GOT3 (cell line): ENCODE results near the gene AHSP.
"Not testable (repeated sequence)": the region's sequence is repeated elsewhere in the genome, so short reads cannot be mapped to it uniquely, and the experiment has no call there.

Experiments
- DNase-seq: peaks from one replicate; lab custom pipeline; 2025; ENCODE audit warnings: mixed read lengths; lab: John Stamatoyannopoulos, UW

Gene AHSP, protein sequence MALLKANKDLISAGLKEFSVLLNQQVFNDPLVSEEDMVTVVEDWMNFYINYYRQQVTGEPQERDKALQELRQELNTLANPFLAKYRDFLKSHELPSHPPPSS

DNA sequence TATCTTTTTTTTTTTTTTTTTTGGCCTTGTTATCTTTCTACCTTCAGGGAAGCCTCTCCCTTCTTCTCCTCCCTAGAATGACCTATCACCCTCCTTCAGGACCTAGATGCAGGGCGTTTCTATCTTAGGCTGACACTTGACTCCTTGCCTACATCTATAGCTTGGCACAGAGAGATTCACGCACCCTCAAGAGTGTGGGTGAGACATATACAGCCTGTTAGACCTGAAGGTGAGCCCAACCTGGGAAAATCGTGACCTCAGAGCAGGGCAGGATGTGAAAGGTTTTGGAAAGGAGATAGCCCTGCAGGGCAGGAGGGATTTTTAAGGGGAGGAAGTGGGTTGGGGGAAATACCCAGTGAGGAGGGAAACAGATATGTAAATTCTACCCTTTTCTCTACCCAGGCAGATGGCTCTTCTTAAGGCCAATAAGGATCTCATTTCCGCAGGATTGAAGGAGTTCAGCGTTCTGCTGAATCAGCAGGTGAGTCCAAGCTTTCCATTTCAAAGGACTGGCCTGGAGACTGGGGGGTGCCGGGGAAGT, at the start of gene AHSP:
Gene AHSP (plus strand): TSS at position 167 of the 541 bp plus-strand sequence. CDS start 240 bp downstream, at position 407.
- no peak for DNase-seq

DNA sequence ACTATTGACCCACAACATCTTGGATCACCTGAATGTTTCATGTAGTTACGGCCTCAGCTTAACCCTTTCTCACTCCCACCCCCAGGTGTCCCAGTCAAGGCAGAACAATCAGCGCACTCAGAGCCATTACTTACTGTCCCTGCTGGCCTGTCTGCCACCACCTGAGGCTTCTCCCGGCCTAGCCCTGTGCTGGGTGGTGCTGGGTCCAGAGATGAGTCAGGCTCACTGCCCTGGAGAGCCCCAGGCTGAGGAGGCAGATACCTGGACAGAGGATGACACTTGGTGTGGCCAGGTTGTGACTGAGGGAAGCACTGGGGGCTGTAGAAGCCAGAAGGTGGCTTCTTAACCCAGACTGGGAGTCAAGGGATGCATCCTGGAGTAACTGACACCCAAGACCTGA, 48.7 kb upstream of the AHSP start:
- no peak for DNase-seq

DNA sequence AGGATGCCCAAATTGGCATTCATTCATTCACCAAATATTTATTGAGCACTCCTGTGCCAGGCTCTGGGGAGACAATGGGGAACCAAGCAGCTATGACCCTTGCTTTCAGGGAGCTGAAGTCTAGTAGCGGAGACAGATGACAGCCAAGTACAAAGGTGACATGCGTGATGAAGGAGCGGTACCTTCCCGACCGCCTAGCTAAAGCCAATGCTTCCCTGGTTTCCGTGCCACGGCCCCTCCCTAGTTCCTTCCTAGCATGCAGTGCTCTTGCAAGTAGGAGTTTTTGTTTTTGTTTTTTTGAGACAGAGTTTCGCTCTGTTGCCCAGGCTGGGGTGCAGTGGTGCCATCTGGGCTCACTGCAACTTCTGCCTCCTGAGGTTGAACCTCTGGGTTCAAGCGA, 47.9 kb upstream of the AHSP start:
- DNase-seq, result no peak

DNA sequence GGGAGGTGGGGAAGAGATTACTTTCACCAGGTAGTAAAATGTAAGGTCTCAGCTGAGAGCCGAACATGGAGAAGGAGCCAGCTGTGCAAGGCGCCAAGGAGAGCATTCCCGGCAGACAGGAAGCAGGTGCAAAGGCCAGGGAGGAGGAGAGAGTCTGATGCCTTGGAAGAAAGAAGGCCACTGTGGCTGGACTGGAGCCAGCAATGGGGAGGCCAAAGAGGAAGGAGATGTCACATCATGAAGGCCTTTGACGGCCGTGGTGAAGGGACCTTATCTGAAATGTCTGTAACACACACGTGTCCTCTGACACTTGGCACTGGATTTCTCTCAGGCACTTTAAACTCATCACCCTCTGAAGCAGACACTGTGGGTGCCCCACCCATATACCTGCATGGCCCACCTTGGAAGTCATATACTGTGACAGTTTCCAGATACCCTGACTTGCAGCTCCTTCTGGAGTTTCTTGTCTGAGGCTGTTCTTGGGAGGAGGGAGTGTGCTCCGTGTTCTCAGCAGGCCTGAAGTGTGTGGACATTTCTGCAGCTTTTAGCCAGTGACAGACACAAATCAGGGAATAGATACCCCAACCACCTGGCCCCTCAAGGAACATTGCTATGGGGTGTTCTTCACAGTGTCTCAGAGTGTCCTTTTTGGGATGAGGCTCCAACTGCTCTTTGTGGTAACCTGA, 46.7 kb upstream of the AHSP start:
- DNase-seq, result no peak

DNA sequence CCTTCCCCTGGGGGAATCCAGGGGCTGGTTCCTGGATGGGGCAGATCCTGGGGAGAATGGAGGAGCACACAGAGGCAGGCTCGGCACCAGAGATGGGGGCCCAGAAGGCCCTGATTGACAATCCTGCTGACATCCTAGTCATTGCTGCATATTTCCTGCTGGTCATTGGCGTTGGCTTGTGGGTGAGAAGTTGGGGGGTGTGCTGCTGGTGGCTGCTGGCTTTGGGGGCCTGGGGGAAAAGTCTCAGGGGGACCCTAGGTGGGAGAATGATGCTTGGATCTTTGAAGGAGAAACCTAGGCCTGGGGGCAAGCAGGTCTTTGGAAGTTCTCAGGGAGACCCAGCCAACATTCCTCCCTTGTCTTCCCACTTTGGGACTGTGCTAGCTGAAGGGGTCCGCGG, 44.6 kb upstream of the AHSP start, which contains the start of gene SLC5A2:
Gene SLC5A2 (plus strand): TSS at position 43 of the 400 bp plus-strand sequence. CDS start 14 bp downstream, at position 57.
- no peak for DNase-seq

DNA sequence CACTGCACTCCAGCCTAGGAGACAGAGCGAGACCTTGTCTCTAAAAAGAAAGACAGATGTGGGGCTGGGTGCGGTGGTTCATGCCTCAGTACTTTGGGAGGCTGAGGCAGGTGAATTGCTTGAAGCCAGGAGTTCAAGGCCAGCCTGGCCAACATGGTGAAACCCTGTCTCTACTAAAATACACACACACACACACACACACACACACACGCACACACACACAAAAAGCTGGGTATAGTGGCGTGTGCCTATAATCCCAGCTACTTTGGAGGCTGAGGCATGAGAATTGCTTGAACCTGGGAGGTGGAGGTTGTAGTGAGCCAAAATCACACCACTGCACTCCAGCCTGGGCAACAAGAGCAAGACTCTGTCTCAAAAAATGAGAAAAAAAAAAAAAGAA, 43.7 kb upstream of the AHSP start:
- not testable (repeated sequence) for DNase-seq

DNA sequence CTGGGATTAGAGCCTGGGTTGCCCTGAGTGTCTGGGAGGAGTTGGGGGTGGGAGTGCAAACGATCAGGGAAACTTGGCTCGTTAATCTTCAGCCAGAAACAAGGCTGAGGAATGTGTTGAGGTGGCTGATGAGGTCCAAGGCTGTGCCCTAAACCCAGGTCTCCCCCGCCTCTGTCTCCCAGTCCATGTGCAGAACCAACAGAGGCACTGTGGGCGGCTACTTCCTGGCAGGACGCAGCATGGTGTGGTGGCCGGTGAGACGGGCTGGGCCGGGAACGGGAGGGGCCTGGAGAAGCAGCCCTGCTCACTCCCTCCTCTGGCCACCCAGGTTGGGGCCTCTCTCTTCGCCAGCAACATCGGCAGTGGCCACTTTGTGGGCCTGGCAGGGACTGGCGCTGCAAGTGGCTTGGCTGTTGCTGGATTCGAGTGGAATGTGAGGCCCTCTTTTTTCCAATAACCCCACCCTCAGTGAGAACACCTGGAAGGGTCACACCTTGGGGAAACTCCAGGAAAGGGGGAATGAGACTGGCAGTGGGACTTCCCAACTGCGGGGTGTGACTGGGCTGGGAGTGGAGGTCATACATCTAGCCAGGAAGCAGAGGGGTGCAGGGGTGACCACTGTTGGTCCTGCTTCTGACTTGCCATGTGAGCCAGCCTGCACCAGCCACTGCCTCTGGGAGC, 43.1 kb upstream of the AHSP start:
- DNase-seq, result no peak

DNA sequence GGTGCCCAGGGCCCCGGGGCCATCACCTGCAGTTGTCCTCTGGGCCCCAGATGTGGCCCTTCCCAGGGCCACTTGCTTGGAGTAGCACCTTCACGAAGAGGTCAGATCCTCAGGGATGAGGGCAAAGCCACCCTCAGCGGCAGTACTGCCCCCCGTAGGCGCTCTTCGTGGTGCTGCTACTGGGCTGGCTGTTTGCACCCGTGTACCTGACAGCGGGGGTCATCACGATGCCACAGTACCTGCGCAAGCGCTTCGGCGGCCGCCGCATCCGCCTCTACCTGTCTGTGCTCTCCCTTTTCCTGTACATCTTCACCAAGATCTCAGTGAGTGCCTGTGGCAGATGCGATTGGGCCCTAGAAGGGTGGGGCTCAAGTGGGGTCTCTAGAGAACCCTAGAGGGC, 42.1 kb upstream of the AHSP start:
- DNase-seq, result no peak

DNA sequence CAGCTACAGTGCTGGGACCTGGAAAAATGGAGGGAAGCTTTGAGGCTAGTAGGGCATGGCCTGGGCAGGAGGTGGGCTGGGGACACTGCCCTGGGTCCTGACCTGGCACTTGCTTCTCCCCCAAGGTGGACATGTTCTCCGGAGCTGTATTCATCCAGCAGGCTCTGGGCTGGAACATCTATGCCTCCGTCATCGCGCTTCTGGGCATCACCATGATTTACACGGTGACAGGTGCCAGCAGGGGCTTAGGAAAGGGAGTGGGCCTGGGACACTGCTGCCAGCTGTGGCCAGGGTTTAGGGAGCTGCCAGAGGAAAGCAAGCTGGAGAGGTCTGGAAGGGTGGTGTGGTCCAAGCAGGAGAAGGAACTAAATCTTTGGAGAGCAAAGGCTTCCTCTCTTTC, 41.7 kb upstream of the AHSP start:
- DNase-seq, result no peak

DNA sequence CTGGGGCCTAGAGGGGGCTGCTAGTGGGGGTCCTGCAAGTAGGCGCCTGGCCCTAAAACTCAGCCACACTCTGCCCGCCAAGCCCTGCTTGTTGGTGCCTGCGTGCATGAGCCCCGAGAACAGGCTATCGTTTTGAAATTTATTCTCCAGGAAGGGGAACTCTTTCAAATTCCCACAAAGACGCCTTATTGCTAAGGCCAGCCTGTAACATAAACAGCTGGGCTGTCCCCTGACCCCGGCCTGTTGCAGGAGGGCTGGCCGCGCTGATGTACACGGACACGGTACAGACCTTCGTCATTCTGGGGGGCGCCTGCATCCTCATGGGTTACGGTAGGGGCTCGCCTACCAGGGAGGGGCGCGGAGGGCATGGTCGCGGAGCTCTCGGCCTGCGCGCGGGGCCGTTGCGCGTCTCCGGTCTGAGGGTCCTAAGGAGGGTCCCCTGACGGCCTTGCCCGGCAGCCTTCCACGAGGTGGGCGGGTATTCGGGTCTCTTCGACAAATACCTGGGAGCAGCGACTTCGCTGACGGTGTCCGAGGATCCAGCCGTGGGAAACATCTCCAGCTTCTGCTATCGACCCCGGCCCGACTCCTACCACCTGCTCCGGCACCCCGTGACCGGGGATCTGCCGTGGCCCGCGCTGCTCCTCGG, 40.5 kb upstream of the AHSP start:
- no peak for DNase-seq

DNA sequence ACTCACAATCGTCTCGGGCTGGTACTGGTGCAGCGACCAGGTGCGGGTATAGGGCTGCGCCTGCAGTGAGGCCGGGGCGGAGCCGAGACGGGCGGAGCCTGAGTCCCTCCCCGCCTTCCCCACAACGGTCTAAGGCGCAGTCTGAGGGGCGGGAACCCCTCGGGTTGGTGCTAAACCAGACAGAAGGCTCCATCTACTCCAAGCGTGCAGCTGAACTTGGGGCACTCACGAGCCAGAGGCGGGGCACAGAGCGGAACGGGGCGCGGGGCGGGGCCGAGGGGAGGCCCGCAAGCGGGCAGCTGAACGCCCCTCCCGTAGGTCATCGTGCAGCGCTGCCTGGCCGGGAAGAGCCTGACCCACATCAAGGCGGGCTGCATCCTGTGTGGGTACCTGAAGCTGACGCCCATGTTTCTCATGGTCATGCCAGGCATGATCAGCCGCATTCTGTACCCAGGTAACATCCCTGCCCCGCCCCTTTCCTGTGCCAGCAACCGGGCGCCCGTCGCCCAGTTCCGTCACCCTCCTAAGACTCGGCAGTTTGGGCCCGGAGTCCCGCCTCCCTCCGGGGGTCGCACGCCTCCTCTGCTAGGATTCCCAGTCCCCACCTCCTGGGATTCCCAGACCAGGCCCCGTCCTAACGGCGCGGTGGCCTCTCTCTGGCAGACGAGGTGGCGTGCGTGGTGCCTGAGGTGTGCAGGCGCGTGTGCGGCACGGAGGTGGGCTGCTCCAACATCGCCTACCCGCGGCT, 39.8 kb upstream of the AHSP start:
- DNase-seq, result no peak

DNA sequence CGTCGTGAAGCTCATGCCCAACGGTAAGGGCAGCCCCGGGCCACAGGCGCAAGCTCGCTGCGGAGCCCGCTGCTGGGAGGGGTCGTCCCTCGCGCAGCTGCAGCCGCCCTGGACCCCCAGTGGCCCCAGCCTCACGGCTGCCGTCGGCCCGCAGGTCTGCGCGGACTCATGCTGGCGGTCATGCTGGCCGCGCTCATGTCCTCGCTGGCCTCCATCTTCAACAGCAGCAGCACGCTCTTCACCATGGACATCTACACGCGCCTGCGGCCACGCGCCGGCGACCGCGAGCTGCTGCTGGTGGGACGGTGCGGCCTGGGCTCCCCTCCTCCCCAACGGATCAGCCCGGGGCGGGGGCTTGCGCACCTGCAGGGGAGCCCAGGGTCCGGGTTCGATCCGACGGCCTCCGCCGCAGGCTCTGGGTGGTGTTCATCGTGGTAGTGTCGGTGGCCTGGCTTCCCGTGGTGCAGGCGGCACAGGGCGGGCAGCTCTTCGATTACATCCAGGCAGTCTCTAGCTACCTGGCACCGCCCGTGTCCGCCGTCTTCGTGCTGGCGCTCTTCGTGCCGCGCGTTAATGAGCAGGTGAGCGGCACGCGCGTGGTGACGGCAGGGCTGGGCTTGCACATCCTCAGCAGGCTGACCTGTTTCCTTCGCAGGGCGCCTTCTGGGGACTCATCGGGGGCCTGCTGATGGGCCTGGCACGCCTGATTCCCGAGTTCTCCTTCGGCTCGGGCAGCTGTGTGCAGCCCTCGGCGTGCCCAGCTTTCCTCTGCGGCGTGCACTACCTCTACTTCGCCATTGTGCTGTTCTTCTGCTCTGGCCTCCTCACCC, 39.0 kb upstream of the AHSP start:
- DNase-seq, result no peak

DNA sequence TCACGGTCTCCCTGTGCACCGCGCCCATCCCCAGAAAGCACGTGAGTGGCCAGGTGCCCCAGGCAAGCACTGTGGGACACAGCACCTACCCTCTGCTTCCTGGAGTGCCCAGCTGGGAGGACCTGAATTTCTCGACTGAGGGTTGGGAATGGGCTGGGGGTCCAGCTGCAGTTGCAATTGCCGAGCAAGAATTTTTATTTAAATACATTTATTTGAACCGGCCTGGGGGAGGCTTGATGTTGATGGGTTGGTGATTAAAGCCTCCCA, 38.5 kb upstream of the AHSP start:
- DNase-seq, result no peak

DNA sequence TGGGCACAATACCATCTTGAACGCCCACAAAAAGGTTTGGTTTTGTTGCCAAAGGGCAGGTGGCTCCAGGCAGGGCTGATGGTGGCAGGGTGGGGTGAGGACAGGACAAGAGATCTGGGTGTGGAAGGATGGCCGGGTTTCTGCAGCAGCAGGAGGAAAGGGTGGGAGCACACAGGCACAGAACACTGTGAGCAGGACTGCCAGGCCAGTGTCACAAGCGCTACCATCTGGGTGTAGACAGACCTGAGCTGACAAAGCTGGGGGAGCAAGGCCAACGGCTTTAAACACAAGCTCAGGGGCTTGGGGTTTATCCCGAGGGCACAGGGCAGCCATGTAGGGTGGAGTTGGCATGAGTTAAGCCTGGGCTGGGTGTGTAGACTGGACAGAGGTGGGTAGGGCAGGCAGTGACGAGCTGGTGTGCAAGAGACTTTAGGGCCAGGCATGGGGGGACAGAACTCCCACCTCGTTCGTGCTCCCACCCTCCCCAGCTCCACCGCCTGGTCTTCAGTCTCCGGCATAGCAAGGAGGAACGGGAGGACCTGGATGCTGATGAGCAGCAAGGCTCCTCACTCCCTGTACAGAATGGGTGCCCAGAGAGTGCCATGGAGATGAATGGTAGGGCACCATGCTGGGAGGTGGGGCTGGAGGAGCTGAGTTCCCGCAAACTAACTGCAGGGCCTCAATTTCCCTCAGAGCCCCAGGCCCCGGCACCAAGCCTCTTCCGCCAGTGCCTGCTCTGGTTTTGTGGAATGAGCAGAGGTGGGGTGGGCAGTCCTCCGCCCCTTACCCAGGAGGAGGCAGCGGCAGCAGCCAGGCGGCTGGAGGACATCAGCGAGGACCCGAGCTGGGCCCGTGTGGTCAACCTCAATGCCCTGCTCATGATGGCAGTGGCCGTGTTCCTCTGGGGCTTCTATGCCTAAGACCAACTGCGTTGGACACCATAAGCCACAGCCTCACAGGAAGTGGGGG, 37.8 kb upstream of the AHSP start:
- DNase-seq, result no peak

DNA sequence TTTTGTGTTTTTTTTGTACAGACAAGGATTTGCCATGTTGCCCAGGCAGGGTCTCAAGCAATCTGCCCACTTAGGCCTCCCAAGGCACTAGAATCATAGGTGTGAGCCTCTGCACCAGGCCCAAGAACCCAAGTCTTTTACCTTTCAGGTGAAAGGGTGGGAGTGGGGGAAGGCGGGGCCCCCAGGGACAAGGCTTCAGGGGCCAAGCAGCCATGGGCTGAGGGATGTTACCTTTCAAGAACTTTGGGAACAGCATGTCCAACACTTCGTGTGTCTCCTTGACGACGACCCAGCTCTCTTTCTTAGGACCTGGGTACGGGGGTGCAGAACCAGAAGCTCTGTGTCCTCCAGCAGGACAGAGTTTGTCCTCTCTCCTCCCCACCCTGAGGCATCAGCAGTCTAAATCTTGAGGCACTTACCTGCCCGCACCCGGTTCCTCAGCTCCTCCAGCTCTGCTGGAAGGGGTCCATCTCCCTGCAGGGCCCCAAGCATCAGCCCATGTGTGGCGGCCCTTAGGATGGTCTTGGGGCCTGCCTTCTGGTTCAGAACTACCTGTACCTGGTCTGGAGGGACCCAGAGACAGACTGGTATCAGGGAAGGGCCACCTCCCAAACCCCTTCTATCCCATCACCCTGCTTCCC, 35.8 kb upstream of the AHSP start:
- DNase-seq, result no peak

DNA sequence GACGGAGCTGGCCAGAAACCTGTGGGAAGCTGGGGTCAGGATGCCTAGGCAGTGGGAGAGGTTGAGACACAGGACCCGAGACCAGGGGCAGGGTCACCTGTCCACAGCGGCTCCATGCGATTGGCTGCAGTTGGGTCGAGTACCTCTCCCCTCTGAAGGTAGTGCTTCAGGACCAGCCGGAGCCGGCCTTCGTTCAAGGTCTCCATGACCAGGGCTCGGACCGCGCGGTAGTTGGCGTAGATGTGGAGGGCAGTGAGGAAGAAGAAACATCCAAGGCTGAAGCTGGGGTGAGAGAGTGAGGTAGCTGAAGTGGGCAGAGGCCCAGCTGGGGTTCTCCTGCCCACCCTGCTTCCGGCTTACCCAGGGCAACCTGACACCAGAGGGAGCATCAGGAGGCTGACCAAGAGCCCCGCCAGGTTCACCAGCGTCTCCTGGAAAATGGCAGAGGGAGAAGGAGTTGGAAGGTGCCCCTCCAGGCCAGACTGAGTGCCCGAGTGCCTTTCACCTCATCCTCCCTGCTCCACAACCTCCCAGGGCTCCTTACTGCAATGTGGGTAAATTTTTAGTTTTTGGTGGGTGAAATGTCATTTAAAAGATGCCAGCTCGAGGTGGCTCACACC, 34.1 kb upstream of the AHSP start:
- DNase-seq, result no peak

DNA sequence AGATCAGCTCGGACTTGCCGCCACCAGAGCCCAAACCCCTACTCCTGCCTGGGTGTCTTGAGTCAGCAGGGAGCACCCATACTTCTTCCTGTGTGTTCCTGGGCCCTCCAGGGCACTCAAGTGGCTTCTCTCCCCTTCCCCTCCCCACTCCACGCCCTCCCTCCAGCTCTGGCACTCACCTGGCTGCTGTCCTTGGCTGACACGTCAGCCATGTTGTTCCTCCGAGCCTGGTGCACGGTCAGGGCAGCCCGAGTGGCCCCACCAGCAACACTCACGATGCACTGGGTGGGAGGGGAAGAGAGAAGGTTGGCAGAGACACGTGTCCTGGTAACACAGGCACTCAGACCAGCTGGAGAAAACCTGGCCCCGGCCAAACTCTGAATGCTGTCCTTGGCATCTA, 31.0 kb upstream of the AHSP start:
- DNase-seq, result no peak

DNA sequence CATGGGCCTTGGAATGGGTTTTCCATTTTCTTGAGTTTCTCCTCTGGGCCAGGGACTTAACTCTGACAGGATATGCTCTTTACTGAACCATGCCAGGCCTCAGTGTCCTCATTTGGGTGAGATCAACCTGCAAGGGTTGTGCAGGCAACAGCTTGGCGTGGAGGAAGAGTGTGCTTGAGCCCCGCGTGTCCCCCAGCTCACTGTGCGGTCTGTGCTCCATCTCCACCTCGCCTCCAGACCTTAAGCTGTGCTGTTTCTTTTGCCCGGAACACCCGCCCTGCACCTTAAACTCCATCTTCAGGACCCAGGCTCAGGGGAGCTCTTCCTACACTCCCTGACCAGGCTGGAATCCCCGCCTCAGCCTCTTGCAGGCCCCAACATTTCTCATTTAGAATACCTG, 29.2 kb upstream of the AHSP start:
- no peak for DNase-seq

DNA sequence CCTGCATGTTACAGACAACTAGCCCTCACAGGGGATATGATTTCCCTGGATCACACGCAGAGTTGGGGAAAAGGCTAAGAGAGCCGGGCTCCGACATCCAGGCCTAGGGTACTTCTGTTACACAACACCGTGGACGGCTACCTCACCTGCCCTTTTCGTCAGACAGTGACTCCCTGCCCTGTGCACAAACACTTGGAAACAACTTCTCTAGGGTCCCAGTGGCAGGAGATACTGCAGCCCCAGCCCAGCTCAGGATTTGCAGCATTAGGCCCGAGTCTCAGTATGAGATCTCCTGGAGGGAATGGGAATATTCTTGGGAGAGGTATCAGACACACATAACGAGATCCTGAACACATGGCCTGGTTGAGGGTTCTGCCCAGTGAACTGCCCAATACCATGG, 27.8 kb upstream of the AHSP start:
- no peak for DNase-seq
